Fibroblast of villous mesenchyme (primary cell): ENCODE results near the gene ICAM2. TPM values are rescaled to one million over a fixed set of nuclear protein-coding genes. Genes with fewer than 3 reads are reported as not detected.

Experiments
- DNase-seq: peaks from one replicate; pipeline ENCODE4 v3.0.0-alpha.2; 2010; ENCODE audit warnings: low read depth
- H3K4me3 ChIP-seq: 2 replicates; pipeline ENCODE4 v1.5.1; 2011; ENCODE audit warnings: low read depth, mild to moderate bottlenecking, low read length
- total RNA-seq: library from RNA; depleted of rRNA; stranded (reverse); fragments of >200 nt; gene quantifications from 2 replicates; pipeline ENCODE4 v1.2.3, GENCODE V29; 2012
- TF ChIP-seq, protein P1 (sequence below): IDR thresholded peaks from 2 replicates; pipeline ENCODE4 v1.5.1; 2012; ENCODE audit warnings: low read depth, mild to moderate bottlenecking, low read length; ENCODE audit not compliant: insufficient read depth

The ICAM2 gene
- total RNA-seq, 1 donor = 1.7 TPM

GRCh38 chr17:64048805-64049204, 28.4 kb upstream of the ICAM2 start:
- H3K4me3 ChIP-seq = no peak overlapping the region
- DNase-seq = no peak
- TF ChIP-seq, protein P1, sequence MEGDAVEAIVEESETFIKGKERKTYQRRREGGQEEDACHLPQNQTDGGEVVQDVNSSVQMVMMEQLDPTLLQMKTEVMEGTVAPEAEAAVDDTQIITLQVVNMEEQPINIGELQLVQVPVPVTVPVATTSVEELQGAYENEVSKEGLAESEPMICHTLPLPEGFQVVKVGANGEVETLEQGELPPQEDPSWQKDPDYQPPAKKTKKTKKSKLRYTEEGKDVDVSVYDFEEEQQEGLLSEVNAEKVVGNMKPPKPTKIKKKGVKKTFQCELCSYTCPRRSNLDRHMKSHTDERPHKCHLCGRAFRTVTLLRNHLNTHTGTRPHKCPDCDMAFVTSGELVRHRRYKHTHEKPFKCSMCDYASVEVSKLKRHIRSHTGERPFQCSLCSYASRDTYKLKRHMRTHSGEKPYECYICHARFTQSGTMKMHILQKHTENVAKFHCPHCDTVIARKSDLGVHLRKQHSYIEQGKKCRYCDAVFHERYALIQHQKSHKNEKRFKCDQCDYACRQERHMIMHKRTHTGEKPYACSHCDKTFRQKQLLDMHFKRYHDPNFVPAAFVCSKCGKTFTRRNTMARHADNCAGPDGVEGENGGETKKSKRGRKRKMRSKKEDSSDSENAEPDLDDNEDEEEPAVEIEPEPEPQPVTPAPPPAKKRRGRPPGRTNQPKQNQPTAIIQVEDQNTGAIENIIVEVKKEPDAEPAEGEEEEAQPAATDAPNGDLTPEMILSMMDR = no peak

DNA sequence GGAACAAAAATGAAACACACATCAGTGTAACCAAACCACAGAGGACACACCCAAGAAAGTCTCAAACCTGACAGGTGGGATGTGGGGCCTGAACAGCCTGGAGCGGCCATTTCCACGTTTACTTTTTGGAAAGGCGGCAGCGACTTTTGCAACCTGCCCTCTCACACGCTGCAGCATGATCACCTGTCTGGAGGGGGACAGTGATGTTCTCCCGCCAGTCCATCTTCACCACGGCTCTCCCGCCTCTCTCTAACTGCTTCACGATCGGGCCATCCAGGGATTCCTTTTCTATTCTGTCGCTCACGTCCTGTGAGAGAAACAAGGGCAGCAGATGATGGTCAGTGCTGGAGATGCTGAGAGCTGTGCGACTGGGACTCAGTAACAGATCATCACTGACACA, 24.7 kb upstream of the ICAM2 start:
- TF ChIP-seq, protein P1 = no peak
- H3K4me3 ChIP-seq = no peak overlapping the region
- no peak for DNase-seq

DNA sequence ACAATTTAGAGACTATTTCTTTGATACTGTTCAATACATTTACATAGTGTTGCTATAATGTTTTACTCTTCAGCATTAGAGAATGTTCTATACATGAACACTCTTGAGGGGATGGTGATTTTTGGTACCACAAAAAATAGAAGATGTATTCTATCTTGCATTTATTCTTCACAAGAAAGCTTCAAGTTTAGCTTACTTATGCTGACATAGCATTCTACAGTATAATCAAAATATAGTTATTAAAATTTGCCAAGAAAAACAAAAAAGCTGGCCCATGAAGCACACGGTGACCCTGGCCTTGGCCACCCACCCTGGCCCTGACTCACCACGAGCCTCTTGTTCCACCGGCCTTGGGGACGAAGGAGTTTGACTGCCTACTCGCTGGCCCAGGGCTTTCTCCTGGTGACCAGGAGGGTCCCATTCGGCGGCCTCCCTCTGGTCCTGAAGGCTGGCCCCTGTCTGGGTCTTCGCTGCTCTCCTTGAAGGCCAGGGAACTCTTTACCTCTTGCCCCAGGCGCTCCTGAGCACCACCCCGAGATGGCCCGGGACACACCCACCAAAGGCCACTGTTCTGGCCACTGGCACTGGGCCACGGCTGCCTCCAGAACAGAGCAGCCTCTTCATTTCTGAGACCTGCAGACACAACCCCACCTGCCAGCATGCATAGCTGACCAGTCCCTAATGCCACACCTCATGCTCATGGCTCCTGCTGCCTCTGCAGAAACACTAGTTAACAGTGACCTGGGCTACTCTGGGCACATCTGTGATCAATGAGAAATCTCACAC, 22.5 kb upstream of the ICAM2 start:
- H3K4me3 ChIP-seq = no peak overlapping the region
- TF ChIP-seq, protein P1 = no peak
- DNase-seq = no peak

- TF ChIP-seq, protein P1 = no peak
- H3K4me3 ChIP-seq = no peak overlapping the region
- DNase-seq = no peak
Measured at GRCh38 chr17:64041912-64042311, 21.5 kb upstream of the ICAM2 start.

DNA sequence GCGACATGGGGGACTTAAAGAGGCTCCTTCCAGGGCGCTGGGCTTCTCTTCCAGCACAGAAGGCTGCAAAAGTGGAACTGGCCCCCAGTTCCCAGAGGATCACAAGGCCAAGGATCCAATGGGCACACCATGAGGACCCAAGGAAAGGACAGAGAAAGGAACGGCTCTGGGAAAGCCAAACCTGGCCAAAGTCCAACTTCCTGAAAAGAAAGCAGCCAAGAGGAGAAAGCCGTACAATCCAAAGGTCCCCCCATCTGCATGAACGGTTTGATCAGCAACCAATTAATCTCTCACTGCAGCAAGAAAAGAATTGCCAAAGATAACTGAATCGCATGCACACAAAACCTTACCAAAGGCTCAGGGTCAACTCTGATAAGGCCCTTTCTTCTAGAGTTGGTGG, 19.8 kb upstream of the ICAM2 start:
- TF ChIP-seq, protein P1 = no peak
- DNase-seq = no peak
- H3K4me3 ChIP-seq = no peak overlapping the region

DNA sequence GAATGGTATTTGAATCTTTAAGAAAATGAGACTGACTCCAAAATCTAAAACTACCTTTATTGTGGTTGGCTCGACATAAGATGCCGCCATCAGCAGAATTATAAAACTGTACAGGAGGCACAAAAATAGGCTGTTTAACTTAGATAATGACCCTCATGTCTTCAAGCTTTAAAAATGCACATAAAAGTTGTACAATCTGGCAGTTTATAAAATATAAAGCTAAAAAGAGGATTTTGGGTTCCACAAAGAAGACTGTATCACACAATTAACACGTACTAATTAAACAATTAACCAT, 18.6 kb upstream of the ICAM2 start:
- TF ChIP-seq, protein P1 = no peak
- H3K4me3 ChIP-seq = no peak overlapping the region
- DNase-seq = no peak
